Astrocyte (in vitro differentiated cells and primary cell): ENCODE measurements around the gene ADPRM.

Experiments used
- EZH2 ChIP-seq: IDR thresholded peaks from 2 replicates; pipeline ENCODE4 v1.6.1; 2012; ENCODE audit warnings: mild to moderate bottlenecking, low read length, inconsistent platforms; ENCODE audit not compliant: insufficient read depth
- TF ChIP-seq, protein P1 (sequence below): IDR thresholded peaks from 2 replicates; pipeline ENCODE4 v1.5.1; 2011; ENCODE audit warnings: low read depth, mild to moderate bottlenecking, inconsistent platforms, low read length, moderate library complexity; ENCODE audit not compliant: insufficient read depth

GRCh38 chr17:10744501-10745000 lies 47.2 kb downstream of the ADPRM start:
- TF ChIP-seq, protein P1, sequence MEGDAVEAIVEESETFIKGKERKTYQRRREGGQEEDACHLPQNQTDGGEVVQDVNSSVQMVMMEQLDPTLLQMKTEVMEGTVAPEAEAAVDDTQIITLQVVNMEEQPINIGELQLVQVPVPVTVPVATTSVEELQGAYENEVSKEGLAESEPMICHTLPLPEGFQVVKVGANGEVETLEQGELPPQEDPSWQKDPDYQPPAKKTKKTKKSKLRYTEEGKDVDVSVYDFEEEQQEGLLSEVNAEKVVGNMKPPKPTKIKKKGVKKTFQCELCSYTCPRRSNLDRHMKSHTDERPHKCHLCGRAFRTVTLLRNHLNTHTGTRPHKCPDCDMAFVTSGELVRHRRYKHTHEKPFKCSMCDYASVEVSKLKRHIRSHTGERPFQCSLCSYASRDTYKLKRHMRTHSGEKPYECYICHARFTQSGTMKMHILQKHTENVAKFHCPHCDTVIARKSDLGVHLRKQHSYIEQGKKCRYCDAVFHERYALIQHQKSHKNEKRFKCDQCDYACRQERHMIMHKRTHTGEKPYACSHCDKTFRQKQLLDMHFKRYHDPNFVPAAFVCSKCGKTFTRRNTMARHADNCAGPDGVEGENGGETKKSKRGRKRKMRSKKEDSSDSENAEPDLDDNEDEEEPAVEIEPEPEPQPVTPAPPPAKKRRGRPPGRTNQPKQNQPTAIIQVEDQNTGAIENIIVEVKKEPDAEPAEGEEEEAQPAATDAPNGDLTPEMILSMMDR: no peak
- TF ChIP-seq EZH2: no peak
